IPS-NIHi7 (cell line): ENCODE data around the gene MYOF.

Experiments
- DNase-seq: peaks from one replicate; pipeline ENCODE4 v3.0.0; 2012; ENCODE audit warnings: mixed read lengths; ENCODE audit errors: extremely low spot score

Gene MYOF

GRCh38 chr10:93482145-93482834 is at the start of gene MYOF:
MYOF (minus strand) TSS chr10:93482334; CDS start chr10:93482194, 140 bp downstream.
- peak; percentile 67 for DNase-seq

GRCh38 chr10:93518531-93518930 is 36.4 kb upstream of the MYOF start:
- no peak for DNase-seq

- no peak for DNase-seq
These were observed 33.9 kb upstream of the MYOF start for GRCh38 chr10:93516006-93516380.

GRCh38 chr10:93515071-93516005 is 33.2 kb upstream of the MYOF start:
- no peak for DNase-seq

- DNase-seq, result no peak
These were observed 32.4 kb upstream of the MYOF start for GRCh38 chr10:93514521-93514920.

GRCh38 chr10:93513091-93513490 is 31.0 kb upstream of the MYOF start:
- DNase-seq, result no peak

GRCh38 chr10:93512565-93512964 is 30.4 kb upstream of the MYOF start:
- no peak for DNase-seq

GRCh38 chr10:93509816-93510215 is 27.7 kb upstream of the MYOF start:
- DNase-seq, result no peak

GRCh38 chr10:93505075-93505474 is 22.9 kb upstream of the MYOF start:
- no peak for DNase-seq

GRCh38 chr10:93503075-93503474 is 20.9 kb upstream of the MYOF start:
- no peak for DNase-seq

- no peak for DNase-seq
These were observed 19.5 kb upstream of the MYOF start for GRCh38 chr10:93501650-93502049.

- DNase-seq, result no peak
These were observed 16.0 kb upstream of the MYOF start for GRCh38 chr10:93498166-93498565.

GRCh38 chr10:93496322-93497041 is 14.3 kb upstream of the MYOF start, which contains the start of gene CEP55:
CEP55 (plus strand) TSS chr10:93496612; CDS start chr10:93500052, 3,440 bp downstream.
- DNase-seq, result peak; percentile 97

- DNase-seq, result no peak
These were observed 13.7 kb upstream of the MYOF start for GRCh38 chr10:93495654-93496321.

- no peak for DNase-seq
These were observed 12.4 kb upstream of the MYOF start for GRCh38 chr10:93494494-93494893.

- peak; percentile 26 for DNase-seq
These were observed 11.0 kb upstream of the MYOF start for GRCh38 chr10:93493162-93493561.

GRCh38 chr10:93491602-93492121 is 9.5 kb upstream of the MYOF start:
- no peak for DNase-seq

- DNase-seq, result no peak
These were observed 6.9 kb upstream of the MYOF start for GRCh38 chr10:93488956-93489528.

- no peak for DNase-seq
These were observed 3.6 kb upstream of the MYOF start for GRCh38 chr10:93485690-93486089.

- no peak for DNase-seq
These were observed 443 bp downstream of the MYOF start for GRCh38 chr10:93481637-93482144.

GRCh38 chr10:93478873-93479272 is 3.3 kb downstream of the MYOF start:
- no peak for DNase-seq
